ENCODE measurements around the gene VSTM2B. TPM values are rescaled to one million over a fixed set of nuclear protein-coding genes. Genes with fewer than 3 reads are reported as not detected.

VSTM2B gene
- total and polyA plus RNA-seq, 2 of the 4 experiments (the other 2 are of a cell fraction) = not detected

DNA sequence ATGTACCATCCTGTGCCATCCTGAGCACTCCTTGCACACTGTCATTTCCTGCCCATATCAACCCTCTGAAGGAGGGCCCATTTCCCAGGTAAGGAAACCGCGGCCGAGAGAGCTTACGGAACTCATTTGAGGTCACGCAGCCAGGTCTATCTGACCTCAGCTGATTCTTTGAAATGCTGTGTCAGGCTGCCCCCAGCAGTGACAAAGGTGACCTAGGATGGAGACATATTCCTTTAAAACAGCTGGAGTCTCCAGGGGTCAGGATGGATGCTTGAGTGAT is 42.2 kb upstream of the VSTM2B start:
- ChIA-PET CTCF (no interaction called here), POLR2A (ENCODE audit: unreplicated experiment) (no interaction called here)
- Histone ChIP-seq H4K20me1 (ENCODE audit: insufficient read depth, low read length) (no peaks in the 10 kb centered on the region), H3K23ac (ENCODE audit: low read depth, low read length) (no peak overlapping the region), H3K4me3 (ENCODE audit: insufficient read depth, low read depth, low read length) (no peak overlapping the region), H3K18ac (ENCODE audit: low read depth, low read length) (no peak overlapping the region), H3K36me3 (ENCODE audit: control insufficient read depth, insufficient read depth, low read length) (no peaks in the 10 kb centered on the region), H2BK120ac (ENCODE audit: low read depth, low read length) (no peak overlapping the region), H3K14ac (replicated peaks; ENCODE audit: low read depth, low read length) (no peak overlapping the region), H2AK5ac (ENCODE audit: low read depth, low read length) (no peak overlapping the region), H2BK20ac (ENCODE audit: low read depth, low read length) (no peak overlapping the region), H2AK9ac (replicated peaks; ENCODE audit: low read depth, low read length, poor library complexity) (no peak overlapping the region), H2BK5ac (ENCODE audit: low read depth, low read length, poor library complexity, severe bottlenecking) (no peak overlapping the region), H4K5ac (ENCODE audit: low read depth, low read length) (no peak overlapping the region), H3K79me1 (ENCODE audit: low read depth in 1 of 2, low read length in 2 of 2) (no peaks in the 10 kb centered on the region), H3K4me1 (ENCODE audit: control insufficient read depth, insufficient read depth, low read length) (no peaks in the 10 kb centered on the region), H4K8ac (ENCODE audit: low read depth in 2 of 2, low read length in 2 of 2) (no peak overlapping the region), H4K91ac (ENCODE audit: insufficient read depth, low read depth, low read length) (no peak overlapping the region), H3K4ac (ENCODE audit: low read depth, low read length) (no peak overlapping the region), H2BK15ac (ENCODE audit: low read depth, low read length) (no peak overlapping the region), H2AFZ (replicated peaks; ENCODE audit: low read length, poor library complexity) (no peak overlapping the region), H3K27me3 (ENCODE audit: control insufficient read depth, insufficient read depth, low read length) (no peaks in the 10 kb centered on the region), H3K9me3 (ENCODE audit: control insufficient read depth, insufficient read depth, low read length) (peaks cover 8% of the 10 kb centered on the region; the same call in 1 of the 2 replicates), H3K4me2 (ENCODE audit: low read depth, low read length) (no peak overlapping the region), H3K9me1 (ENCODE audit: insufficient read depth, low read length) (no peaks in the 10 kb centered on the region), H3K56ac (ENCODE audit: extremely low read depth, insufficient read depth, low read length) (no peak overlapping the region), H3K27ac (ENCODE audit: insufficient read depth, low read length) (no peak overlapping the region), H3K9ac (ENCODE audit: low read depth, low read length) (no peak overlapping the region)
- 80% methylated on average over 4 of the region's 5 CpGs; no CpG with 5 or more reads in 1 of the 2 experiments for WGBS, 2 experiments (ENCODE audit: extremely low coverage in 2 of 2, insufficient read length in 1 of 2)
- BruUV-seq (replicated peaks) = no TSS peak
- dilution Hi-C loops (cut with HindIII; ENCODE audit: low sequenced_read_pairs, unreplicated experiment) (no loop called here), in situ Hi-C loops (cut with MboI; ENCODE audit: low sequenced_read_pairs) (no loop called here), intact Hi-C loops (cut with micrococcal nuclease) (no loop called here)
- TF ChIP-seq CHD1 (IDR thresholded peaks at IDR 0.05; ENCODE audit: low read depth, low read length) (no peak), RCOR1 (IDR thresholded peaks at IDR 0.05; ENCODE audit: insufficient replicate concordance, low read length) (no peak), BHLHE40 (IDR thresholded peaks at IDR 0.05; ENCODE audit: low read depth, low read length) (no peak), MAZ (IDR thresholded peaks at IDR 0.05; ENCODE audit: borderline replicate concordance, low read depth, low read length) (no peak), FOS (IDR thresholded peaks at IDR 0.05; ENCODE audit: low read depth, low read length) (no peak), MAFK (IDR thresholded peaks at IDR 0.05; ENCODE audit: low read depth, low read length) (no peak), SMC3 (IDR thresholded peaks at IDR 0.05; ENCODE audit: low read depth, low read length) (no peak), RAD21 (IDR thresholded peaks at IDR 0.05; ENCODE audit: low read length) (no peak), RFX5 (IDR thresholded peaks at IDR 0.05; ENCODE audit: low read depth, low read length) (no peak)
- TF ChIP-seq, protein P1, sequence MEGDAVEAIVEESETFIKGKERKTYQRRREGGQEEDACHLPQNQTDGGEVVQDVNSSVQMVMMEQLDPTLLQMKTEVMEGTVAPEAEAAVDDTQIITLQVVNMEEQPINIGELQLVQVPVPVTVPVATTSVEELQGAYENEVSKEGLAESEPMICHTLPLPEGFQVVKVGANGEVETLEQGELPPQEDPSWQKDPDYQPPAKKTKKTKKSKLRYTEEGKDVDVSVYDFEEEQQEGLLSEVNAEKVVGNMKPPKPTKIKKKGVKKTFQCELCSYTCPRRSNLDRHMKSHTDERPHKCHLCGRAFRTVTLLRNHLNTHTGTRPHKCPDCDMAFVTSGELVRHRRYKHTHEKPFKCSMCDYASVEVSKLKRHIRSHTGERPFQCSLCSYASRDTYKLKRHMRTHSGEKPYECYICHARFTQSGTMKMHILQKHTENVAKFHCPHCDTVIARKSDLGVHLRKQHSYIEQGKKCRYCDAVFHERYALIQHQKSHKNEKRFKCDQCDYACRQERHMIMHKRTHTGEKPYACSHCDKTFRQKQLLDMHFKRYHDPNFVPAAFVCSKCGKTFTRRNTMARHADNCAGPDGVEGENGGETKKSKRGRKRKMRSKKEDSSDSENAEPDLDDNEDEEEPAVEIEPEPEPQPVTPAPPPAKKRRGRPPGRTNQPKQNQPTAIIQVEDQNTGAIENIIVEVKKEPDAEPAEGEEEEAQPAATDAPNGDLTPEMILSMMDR (conservative IDR thresholded peaks at IDR 0.05; ENCODE audit: low read depth, low read length) = no peak
- ATAC-seq (ENCODE audit: low read depth) (no peak), DNase-seq (no peak)

Measured in IMR-90 (cell line).